ENCODE measurements around the gene THUMPD3. TPM values are rescaled to one million over a fixed set of nuclear protein-coding genes. Genes with fewer than 3 reads are reported as not detected.

The THUMPD3 gene
- total RNA-seq, 1 donor from 2014 or later: 33.2 TPM

DNA sequence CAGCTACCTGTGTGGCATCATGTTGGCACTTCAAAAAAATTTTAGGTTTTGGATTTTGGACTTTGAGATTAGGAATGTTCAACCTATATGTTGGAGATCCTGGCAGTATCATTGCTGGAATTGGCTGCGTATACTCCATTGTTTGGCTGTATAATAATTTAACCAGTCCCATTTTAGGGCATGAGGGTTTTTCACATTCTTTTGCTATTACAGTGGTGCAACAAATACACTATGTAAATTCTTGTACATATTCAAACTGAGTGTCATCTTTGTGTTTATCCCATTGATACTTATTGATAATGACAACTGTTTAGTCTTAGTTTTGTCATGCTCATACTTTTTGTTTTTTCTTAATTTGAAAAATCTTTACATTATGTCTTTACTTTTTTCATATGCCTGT lies 6.7 kb downstream of the THUMPD3 start:
- Histone ChIP-seq H3K4me3 (ENCODE audit: low read depth, low read length) (no peak overlapping the region), H3K36me3 (ENCODE audit: control insufficient read depth, insufficient read depth, low read length) (no peaks in the 10 kb centered on the region), H3K27me3 (ENCODE audit: control insufficient read depth, insufficient read depth, low read length) (no peaks in the 10 kb centered on the region)
- no peak for TF ChIP-seq CTCF (IDR thresholded peaks at IDR 0.05; ENCODE audit: insufficient read depth, low read length, poor library complexity, severe bottlenecking)
- no peak for DNase-seq (ENCODE audit: low read depth)

DNA sequence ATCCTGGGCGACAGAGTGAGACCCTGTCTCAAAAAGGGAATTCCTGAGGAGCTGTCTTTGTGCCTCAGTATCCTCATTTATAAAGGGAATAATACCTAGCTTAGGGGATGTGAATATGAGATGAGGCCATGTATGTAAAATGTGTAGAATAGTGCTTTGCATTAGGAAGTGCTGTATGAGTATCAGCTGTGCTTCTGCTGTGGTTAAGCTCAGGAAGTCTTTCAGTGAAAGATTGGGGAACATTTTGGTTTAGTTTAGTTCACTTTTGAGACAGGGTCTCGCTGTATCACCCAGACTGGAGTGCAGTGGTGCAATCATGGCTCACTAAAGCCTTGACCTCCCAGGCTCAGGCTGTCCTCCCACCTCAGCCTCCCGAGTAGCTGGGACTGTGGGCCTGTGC lies 10.6 kb downstream of the THUMPD3 start:
- DNase-seq (ENCODE audit: low read depth): no peak
- Histone ChIP-seq H3K4me3 (ENCODE audit: low read depth, low read length) (no peak overlapping the region), H3K27me3 (ENCODE audit: control insufficient read depth, insufficient read depth, low read length) (no peaks in the 10 kb centered on the region), H3K36me3 (ENCODE audit: control insufficient read depth, insufficient read depth, low read length) (no peaks in the 10 kb centered on the region)
- TF ChIP-seq CTCF (IDR thresholded peaks at IDR 0.05; ENCODE audit: insufficient read depth, low read length, poor library complexity, severe bottlenecking): no peak

GRCh38 chr3:9377981-9378380 lies 15.1 kb downstream of the THUMPD3 start:
- H3K36me3 ChIP-seq (ENCODE audit: control insufficient read depth, insufficient read depth, low read length): no peaks in the 10 kb centered on the region
- no peak for TF ChIP-seq CTCF (IDR thresholded peaks at IDR 0.05; ENCODE audit: insufficient read depth, low read length, poor library complexity, severe bottlenecking)
- H3K27me3 ChIP-seq (ENCODE audit: control insufficient read depth, insufficient read depth, low read length): no peaks in the 10 kb centered on the region
- no peak for DNase-seq (ENCODE audit: low read depth)
- H3K4me3 ChIP-seq (ENCODE audit: low read depth, low read length): no peak overlapping the region

DNA sequence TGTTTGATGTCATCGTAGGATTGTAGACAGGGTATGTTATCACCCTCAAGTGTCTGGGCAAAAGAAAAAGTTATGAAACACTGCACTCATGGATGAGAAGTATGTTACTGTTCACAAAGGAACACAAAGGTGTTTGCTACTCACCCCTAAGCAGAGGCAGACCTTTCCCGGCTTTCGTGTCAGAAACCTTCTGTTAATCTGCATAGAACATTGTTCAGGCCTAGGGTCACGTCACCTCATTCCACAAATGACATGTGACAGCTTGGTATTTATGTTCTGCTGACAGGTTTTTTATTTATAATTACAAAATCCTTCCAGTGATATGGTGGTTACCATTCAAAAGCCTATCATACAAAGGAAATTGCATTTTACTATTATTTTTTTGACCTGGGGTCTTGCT lies 16.5 kb downstream of the THUMPD3 start:
- Histone ChIP-seq H3K27me3 (ENCODE audit: control insufficient read depth, insufficient read depth, low read length) (no peaks in the 10 kb centered on the region), H3K36me3 (ENCODE audit: control insufficient read depth, insufficient read depth, low read length) (no peaks in the 10 kb centered on the region), H3K4me3 (ENCODE audit: low read depth, low read length) (no peak overlapping the region)
- no peak for TF ChIP-seq CTCF (IDR thresholded peaks at IDR 0.05; ENCODE audit: insufficient read depth, low read length, poor library complexity, severe bottlenecking)
- DNase-seq (ENCODE audit: low read depth): no peak

DNA sequence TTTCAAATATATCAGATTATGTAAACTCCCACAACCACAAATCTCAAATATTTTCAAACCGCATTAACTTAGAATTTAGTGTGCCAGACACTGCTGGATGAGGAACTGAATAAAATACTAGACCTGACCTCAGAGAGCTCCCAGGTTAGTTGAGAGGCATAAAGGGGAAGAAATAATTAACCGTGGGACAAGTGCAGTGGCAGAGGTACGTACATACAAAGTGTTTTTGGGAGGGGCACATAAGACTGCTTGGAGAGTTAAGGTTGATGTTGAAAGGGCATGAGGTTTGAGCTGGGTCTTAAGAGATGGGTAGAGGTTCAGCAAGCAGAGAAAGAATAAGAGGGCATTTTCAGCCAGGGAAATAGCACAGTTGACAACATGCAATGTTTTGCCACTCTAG lies 17.2 kb downstream of the THUMPD3 start:
- Histone ChIP-seq H3K27me3 (ENCODE audit: control insufficient read depth, insufficient read depth, low read length) (no peaks in the 10 kb centered on the region), H3K4me3 (ENCODE audit: low read depth, low read length) (no peak overlapping the region), H3K36me3 (ENCODE audit: control insufficient read depth, insufficient read depth, low read length) (no peaks in the 10 kb centered on the region)
- no peak for TF ChIP-seq CTCF (IDR thresholded peaks at IDR 0.05; ENCODE audit: insufficient read depth, low read length, poor library complexity, severe bottlenecking)
- no peak for DNase-seq (ENCODE audit: low read depth)

DNA sequence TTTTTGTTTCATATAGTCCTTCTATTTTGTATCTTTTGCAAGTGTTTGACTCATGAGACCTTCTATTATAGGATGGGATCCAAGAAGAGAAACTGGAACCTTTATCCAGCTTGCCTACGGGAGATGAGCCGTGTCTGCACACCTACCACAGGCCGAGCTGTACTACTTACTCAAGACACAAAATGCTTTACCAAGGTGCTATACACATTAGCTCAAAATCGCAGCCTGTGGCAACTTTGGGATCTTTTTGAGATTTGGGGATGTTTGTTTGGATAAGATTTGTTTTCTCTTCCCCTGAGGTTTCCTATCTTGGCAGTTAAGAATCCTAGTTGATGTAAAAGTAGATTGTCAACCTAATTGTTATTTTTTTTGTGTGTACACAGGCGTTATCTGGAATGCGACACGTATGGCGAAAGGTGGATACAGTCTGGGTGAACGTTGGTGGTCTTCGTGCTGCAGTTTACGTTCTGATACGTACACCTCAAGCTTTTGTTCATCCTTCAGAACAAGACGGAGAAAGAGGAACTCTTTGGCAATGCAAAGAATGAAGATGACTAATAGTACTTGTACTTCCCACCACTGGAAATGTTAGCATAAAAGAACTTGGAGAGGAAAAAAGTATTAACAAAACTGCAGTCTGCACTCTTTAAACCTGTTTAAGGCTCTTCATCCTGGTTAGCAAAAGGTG lies 21.4 kb downstream of the THUMPD3 start:
- no peak for TF ChIP-seq CTCF (IDR thresholded peaks at IDR 0.05; ENCODE audit: insufficient read depth, low read length, poor library complexity, severe bottlenecking)
- no peak for DNase-seq (ENCODE audit: low read depth)
- Histone ChIP-seq H3K27me3 (ENCODE audit: control insufficient read depth, insufficient read depth, low read length) (no peaks in the 10 kb centered on the region), H3K36me3 (ENCODE audit: control insufficient read depth, insufficient read depth, low read length) (no peaks in the 10 kb centered on the region), H3K4me3 (ENCODE audit: low read depth, low read length) (no peak overlapping the region)
